OCI-LY7 (cell line): ENCODE measurements around the gene MOGAT3. TPM values are rescaled to one million over a fixed set of nuclear protein-coding genes. Genes with fewer than 3 reads are reported as not detected.

Experiments used
- BruUV-seq: library from RNA; stranded (reverse); fragments of 400-500 nt; replicated peaks from 2 replicates; lab custom pipeline; 2021; lab: Mats Ljungman, UMichigan
- CTCF ChIA-PET: fragments of 300-600 bp; sonication (Branson Sonifier 250); formaldehyde crosslinking; loops from one replicate; lab custom pipeline; 2022; ENCODE audit warnings: antibody characterized with exemption; ENCODE audit not compliant: unreplicated experiment; lab: Charles Lee
- POLR2A ChIA-PET: fragments of 300-600 bp; sonication (Branson Sonifier 250); formaldehyde crosslinking; loops from one replicate; lab custom pipeline; 2022; ENCODE audit warnings: antibody characterized with exemption; lab: Charles Lee
- DNase-seq: peaks from one replicate; pipeline ENCODE4 v3.0.0-alpha.2; 2015; ENCODE audit warnings: low spot score
- H2AFZ ChIP-seq: fragments of 200-600 bp; sonication (generic), shearing (Covaris generic); 2 replicates; pipeline ENCODE4 v1.6.1; 2014; ENCODE audit warnings: mild to moderate bottlenecking, antibody characterized with exemption, low read length, moderate library complexity
- H3K27ac ChIP-seq: fragments of 200-600 bp; sonication (generic); 2 replicates; pipeline ENCODE4 v1.5.1; 2014; ENCODE audit warnings: mixed run types, low read depth, mild to moderate bottlenecking, moderate library complexity, low read length, inconsistent platforms; ENCODE audit not compliant: poor library complexity, severe bottlenecking
- H3K36me3 ChIP-seq: fragments of 200-600 bp; sonication (generic); 2 replicates; pipeline ENCODE4 v1.6.1; 2014; ENCODE audit warnings: mild to moderate bottlenecking, antibody characterized with exemption, low read length, moderate library complexity, mixed read lengths; ENCODE audit not compliant: insufficient read depth
- H3K4me1 ChIP-seq: fragments of 200-600 bp; sonication (generic); 2 replicates; pipeline ENCODE4 v1.5.1; 2014; ENCODE audit warnings: mild to moderate bottlenecking, low read length; ENCODE audit not compliant: insufficient read depth, poor library complexity, severe bottlenecking
- H3K4me2 ChIP-seq: fragments of 200-600 bp; sonication (generic); 2 replicates; pipeline ENCODE4 v1.6.1; 2014; ENCODE audit warnings: mild to moderate bottlenecking, low read length
- H3K4me3 ChIP-seq: fragments of 200-600 bp; sonication (generic); 2 replicates; pipeline ENCODE4 v1.5.1; 2014; ENCODE audit warnings: mild to moderate bottlenecking, low read depth, low read length; ENCODE audit not compliant: poor library complexity, severe bottlenecking
- H3K79me2 ChIP-seq: fragments of 200-600 bp; sonication (generic); 2 replicates; pipeline ENCODE4 v1.6.1; 2016; ENCODE audit warnings: low read depth, mild to moderate bottlenecking, low read length, moderate library complexity, mixed read lengths; ENCODE audit not compliant: insufficient read depth
- H3K9me2 ChIP-seq: fragments of 200-600 bp; sonication (generic); 2 replicates; pipeline ENCODE4 v1.6.1; 2016; ENCODE audit warnings: mild to moderate bottlenecking, low read length, mixed read lengths; ENCODE audit not compliant: insufficient read depth
- H3K9me3 ChIP-seq: fragments of 200-600 bp; sonication (generic); 2 replicates; pipeline ENCODE4 v1.6.1; 2014; ENCODE audit warnings: mild to moderate bottlenecking, mixed run types, low read length, mixed read lengths
- H4K20me1 ChIP-seq: fragments of 200-600 bp; sonication (generic); 2 replicates; pipeline ENCODE4 v1.6.1; 2014; ENCODE audit warnings: mild to moderate bottlenecking, antibody characterized with exemption, low read length, moderate library complexity, mixed read lengths; ENCODE audit not compliant: insufficient read depth
- EZH2phosphoT487 ChIP-seq: fragments of 200-600 bp; sonication (generic); IDR thresholded peaks from 2 replicates; pipeline ENCODE4 v1.6.1; 2018; ENCODE audit warnings: low read depth, borderline replicate concordance, mild to moderate bottlenecking, mixed run types, antibody characterized with exemption, low read length, moderate library complexity, mixed read lengths
- intact Hi-C: fragments of 100-400 bp; cut with micrococcal nuclease; formaldehyde crosslinking; loops from one replicate; pipeline ENCODE4 v1.10.0; 2022; ENCODE audit not compliant: unreplicated experiment
- total RNA-seq, 2 experiments: library from RNA; depleted of rRNA in 1 of 2; stranded (reverse); fragments of >200 nt in 1 of 2; shearing (Covaris generic) in 1 of 2; gene quantifications; 2 replicates each; pipeline ENCODE4 v1.2.3, GENCODE V29; 2014 to 2022
- TF ChIP-seq, protein P1 (sequence below): fragments of 200-600 bp; sonication (generic); conservative IDR thresholded peaks from 2 replicates; pipeline ENCODE4 v1.5.1; 2014; ENCODE audit warnings: mild to moderate bottlenecking, antibody characterized with exemption, low read length, moderate library complexity, mixed read lengths

MOGAT3 gene
- total RNA-seq, 2 experiments from 2014 or later = not detected

DNA sequence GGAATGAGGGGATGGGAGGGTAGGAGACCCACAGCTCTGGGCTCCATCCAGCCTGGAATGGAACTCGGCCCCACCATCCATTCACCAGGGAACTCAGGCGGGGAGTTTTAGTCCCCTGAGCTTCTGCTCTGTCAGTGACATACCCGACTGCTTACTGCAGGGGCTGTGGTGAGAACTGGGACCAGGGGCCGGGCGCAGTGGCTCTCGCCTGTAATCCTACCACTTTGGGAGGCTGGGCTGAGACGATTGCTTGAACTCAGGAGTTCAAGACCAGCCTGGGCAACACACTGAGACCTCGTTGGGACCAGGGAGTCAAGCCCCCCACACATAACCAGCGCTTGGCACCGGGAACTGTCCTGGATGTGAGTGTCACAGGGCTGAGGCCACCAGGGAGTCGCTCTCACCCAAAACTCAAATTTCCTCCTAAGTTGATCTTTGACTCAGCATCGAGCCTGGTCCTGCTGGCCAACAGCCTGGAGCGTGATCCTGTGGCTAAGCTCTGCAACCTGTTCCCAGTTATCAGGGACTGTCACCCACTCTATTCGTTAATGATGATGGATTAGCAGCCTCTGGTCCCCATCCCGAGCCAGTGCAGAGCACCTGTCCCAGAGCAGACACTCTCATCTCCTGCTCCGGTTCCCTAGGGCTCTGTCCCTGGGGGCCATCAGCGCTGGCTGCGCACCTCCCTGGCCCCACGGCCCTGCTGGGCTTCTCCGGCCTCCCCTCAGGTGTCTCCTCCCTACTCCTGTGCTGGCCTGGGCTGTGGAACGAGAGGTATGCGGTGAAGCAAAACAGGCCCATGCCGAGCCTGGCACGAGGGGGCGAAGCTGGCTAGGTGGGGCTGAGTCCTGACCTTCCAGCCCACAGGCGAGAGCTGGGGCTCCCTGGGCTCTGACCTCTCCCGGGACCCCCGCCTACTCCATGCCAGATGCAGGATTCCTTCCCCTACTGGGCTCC, 37.7 kb upstream of the MOGAT3 start:
- Histone ChIP-seq H3K79me2 (peaks cover 10% of the 10 kb centered on the region; the same call in 1 of the 2 replicates), H2AFZ (no peak overlapping the region), H3K4me1 (peaks cover 2% of the 10 kb centered on the region), H3K9me2 (no peaks in the 10 kb centered on the region), H3K4me2 (no peak overlapping the region), H4K20me1 (no peaks in the 10 kb centered on the region), H3K9me3 (no peaks in the 10 kb centered on the region), H3K27ac (no peak overlapping the region), H3K36me3 (peaks cover 44% of the 10 kb centered on the region; the same call in 1 of the 2 replicates), H3K4me3 (no peak overlapping the region)
- POLR2A ChIA-PET = no interaction called here
- CTCF ChIA-PET = interaction anchor here (1.1 kb wide), 1 partner anchor 11 kb away, joined by 4 read pairs; no protein-coding TSS in a partner anchor
- TF ChIP-seq, protein P1, sequence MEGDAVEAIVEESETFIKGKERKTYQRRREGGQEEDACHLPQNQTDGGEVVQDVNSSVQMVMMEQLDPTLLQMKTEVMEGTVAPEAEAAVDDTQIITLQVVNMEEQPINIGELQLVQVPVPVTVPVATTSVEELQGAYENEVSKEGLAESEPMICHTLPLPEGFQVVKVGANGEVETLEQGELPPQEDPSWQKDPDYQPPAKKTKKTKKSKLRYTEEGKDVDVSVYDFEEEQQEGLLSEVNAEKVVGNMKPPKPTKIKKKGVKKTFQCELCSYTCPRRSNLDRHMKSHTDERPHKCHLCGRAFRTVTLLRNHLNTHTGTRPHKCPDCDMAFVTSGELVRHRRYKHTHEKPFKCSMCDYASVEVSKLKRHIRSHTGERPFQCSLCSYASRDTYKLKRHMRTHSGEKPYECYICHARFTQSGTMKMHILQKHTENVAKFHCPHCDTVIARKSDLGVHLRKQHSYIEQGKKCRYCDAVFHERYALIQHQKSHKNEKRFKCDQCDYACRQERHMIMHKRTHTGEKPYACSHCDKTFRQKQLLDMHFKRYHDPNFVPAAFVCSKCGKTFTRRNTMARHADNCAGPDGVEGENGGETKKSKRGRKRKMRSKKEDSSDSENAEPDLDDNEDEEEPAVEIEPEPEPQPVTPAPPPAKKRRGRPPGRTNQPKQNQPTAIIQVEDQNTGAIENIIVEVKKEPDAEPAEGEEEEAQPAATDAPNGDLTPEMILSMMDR = no peak
- TF ChIP-seq EZH2phosphoT487 = no peak
- no TSS peak for BruUV-seq
- intact Hi-C loops = no loop called here
- no peak for DNase-seq

DNA sequence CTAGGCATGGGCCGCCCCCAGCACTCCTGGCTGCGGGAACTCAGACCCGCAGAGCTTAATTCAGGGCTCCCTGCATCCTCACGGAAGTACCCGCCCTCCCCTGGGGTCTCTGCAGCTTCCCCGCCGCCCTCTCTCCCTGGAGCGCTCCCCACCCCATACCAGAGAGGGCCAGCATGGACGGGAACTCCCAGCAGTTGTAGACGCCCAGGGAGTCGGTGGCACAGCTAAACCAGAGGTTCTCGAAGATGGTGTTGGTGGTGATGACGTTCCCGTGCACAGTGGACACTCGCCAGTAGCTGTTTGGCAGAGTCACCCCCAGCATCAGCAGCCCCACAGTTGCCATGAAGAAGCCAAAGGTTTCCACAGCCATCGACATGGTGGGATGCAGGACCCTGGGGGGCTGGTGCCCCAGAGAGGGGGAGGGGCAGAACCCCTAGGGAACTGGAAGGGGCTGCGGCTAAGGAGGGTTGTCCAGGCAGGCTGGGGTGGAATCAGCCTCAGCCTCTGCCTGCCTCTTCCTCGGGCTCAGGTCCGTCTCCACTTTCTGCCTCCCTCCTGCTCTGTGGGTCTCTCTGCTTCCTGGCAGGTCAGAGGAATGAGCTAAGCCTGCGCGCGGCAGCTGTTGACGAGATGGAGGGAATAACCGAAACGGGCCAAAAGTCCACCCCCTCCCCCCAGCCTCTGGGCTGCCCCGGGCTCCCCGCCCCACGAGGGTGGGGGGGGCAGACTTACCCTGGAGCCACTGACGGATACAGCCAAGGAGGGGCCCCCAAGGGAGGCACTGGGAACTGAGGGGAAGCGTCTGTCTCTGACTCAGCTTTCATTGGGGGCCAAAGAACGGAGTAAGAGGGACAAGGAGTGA, 36.6 kb upstream of the MOGAT3 start, which contains the start of gene CLDN15:
CLDN15 (minus strand) TSS at position 597 of the 862 bp plus-strand sequence; CDS start at position 376, 221 bp downstream.
- no TSS peak for BruUV-seq
- CTCF ChIA-PET = interaction anchor here (0.6 to 1.1 kb wide), 2 partner anchors 10 to 348 kb away, joined by 4 read pairs; partner anchors contain the start of gene UFSP1
- no peak within 1 kb of the TSS for H2AFZ ChIP-seq
- no peaks in the 10 kb centered on the region for H3K4me1 ChIP-seq
- H3K9me2 ChIP-seq = no peaks in the 10 kb centered on the region
- no peak within 1 kb of the TSS for H3K27ac ChIP-seq
- POLR2A ChIA-PET = no interaction called here
- H3K4me3 ChIP-seq = no peak within 1 kb of the TSS
- H3K36me3 ChIP-seq = peaks cover 36% of the 10 kb centered on the region; the same call in 1 of the 2 replicates
- H3K79me2 ChIP-seq = no peaks in the 10 kb centered on the region
- TF ChIP-seq, protein P1 = no peak
- no peak for TF ChIP-seq EZH2phosphoT487
- no peak for DNase-seq
- no peaks in the 10 kb centered on the region for H3K9me3 ChIP-seq
- no peaks in the 10 kb centered on the region for H4K20me1 ChIP-seq
- no peak within 1 kb of the TSS for H3K4me2 ChIP-seq
- intact Hi-C loops = no loop called here
